GM19324 (cell line): ENCODE data around the gene ZBTB48.
"Not testable (repeated sequence)": the region's sequence is repeated elsewhere in the genome, so short reads cannot be mapped to it uniquely, and the experiment has no call there.

Source experiments
- ATAC-seq: cut with Tn5 transposase; IDR thresholded peaks from one replicate; pipeline ENCODE4 v1.9.1; 2021; ENCODE audit warnings: mild to moderate bottlenecking, moderate library complexity; ENCODE audit not compliant: unreplicated experiment, low FRiP score

Gene ZBTB48

DNA sequence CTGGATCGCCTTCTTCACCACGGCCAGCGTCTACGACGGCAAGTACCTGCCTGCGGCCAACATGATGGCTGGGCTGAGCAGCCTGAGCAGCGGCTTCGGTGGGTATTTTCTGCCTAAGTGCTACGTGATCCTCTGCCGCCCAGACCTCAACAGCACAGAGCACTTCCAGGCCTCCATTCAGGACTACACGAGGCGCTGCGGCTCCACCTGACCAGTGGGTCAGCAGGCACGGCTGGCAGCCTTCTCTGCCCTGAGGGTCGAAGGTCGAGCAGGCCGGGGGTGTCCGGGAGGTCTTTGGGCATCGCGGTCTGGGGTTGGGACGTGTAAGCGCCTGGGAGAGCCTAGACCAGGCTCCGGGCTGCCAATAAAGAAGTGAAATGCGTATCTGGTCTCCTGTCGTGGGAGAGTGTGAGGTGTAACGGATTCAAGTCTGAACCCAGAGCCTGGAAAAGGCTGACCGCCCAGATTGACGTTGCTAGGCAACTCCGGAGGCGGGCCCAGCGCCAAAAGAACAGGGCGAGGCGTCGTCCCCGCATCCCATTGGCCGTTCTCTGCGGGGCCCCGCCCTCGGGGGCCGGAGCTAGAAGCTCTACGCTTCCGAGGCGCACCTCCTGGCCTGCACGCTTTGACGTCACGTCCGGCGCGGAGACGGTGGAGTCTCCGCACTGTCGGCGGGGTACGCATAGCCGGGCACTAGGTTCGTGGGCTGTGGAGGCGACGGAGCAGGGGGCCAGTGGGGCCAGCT lies at the start of gene ZBTB48:
Gene ZBTB48 (plus strand): TSS at position 621 of the 745 bp plus-strand sequence. CDS start 616 bp downstream, outside the sequence.
- peak; percentile 95 for ATAC-seq

DNA sequence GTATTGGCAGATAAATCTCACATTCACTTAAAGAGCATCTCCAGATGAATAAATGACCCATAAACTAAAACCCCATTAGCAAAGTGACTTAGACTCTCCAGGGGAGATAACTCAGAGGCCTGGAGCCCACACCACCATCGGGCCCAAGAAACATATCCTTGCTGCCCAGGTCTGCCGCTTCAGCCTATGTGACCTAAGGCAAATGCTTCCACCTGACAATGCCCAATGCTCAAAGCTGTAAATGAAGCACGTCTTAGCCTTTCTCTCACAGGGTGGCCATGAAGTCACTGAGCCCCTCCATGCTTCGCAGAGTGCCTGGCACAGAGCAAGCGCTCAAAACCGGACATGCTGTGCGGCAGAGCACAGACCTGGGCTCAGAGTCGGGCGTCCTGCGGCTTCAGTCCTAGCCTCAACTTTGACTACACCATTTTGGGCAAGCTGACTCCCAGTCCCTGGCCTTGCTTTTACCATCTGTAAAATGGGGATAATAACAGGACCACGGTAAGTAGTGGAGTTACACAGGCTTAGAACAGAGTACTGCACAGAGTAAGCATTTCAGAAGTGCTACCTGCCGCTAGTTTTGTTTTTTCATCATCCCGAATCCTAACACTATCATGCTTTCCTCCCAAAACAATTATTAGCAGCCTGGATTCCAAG lies 49.2 kb upstream of the ZBTB48 start:
- no peak for ATAC-seq

DNA sequence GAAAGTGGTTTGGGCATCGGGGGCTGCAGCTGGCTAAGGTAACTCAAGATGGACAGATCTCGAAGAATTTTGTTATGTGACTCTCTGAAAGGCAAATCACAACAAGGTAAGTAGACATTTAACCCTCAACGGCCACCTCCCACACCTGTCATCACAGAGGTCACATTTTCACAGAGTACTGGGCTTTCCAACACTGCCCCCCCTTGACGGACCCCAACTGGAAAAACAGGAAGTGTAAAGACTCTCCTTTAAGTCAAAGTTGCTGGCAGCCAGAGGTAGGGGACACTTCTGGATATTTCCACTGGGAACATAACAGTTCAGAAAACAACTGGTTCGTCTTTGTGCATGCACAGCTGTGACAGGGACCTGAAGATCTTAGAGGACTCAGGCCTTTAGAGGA lies 47.8 kb upstream of the ZBTB48 start:
- no peak for ATAC-seq

DNA sequence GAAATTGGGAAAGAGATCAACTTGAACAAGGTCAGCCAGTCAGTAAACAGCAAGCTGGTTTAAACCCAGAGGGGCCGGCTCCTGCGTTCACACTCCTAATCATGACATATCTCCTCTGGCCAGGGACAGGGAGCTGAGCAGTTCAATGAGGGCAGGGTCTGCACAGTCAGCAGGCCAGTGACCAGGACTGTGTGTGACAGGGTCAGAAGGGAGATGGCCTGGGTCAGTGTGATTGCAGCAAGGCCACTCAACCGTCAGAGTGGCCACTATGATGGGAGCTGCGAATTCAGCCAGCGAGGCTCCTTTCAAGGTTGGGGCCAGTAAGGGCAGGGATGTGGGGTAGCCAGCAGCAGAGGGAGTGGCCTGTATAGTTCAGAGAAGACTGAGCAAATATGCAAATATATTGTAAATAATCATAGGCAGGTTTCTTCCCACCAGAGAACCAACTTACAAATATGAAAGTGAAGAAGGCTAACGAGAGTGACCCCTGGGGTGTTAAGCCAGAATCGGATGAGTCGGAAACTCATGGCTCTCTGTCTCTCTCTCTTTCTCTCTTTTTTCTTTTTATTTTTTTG lies 45.5 kb upstream of the ZBTB48 start:
- ATAC-seq: no peak

DNA sequence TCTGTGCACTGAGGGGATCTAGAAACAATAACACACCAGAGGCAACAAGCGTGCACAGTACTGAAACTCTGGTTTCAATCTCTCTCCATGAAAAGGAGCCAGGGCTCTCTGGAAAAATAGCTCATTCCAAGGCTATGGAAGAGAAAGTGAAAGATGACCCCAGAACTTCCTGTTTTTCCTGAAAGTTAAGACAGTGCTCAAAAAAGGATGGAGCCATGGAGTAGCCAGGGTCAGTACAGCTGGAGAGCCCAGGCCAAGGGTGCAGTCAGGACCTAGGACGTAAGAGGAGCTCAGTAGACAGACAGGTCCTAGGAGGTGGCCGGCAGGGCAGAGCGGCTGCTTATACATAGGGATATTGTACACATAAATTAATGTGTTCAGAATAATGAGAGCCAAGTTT lies 44.6 kb upstream of the ZBTB48 start:
- no peak for ATAC-seq

DNA sequence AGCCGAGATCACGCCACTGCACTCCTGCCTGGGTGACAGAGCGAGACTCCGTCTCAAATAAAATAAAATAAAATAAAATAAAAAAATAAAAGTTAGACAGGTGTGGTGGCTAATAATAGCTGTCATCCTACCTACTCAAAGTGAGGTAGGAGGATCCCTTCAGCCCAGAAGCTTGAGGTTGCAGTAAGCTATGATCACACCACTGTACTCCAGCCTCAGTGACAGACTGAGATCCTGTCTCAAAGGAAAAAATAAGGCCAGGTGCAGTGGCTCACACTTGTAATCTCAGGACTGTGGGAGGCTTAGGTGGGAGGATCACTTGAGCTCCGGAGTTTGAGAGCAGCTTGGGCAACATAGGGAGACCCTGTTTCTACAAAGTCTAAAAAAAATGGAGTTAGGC lies 43.5 kb upstream of the ZBTB48 start:
- no peak for ATAC-seq

DNA sequence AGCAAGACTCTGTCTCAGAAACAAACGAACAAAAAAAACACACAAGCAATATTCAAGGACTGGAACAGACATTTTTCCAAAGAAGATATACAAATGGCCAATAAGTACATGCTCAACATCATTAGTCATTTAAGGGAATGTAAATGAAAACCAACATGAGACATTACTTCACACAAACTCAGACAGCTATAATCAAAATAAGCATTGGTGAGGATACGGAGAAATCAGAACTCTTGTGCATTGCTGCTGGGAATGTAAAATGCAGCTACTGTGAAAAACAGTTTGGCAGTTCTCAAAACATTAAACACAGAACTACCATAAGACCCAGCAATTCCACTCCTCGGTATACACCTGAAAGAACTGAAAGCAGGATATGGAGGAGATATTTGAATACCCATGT lies 40.8 kb upstream of the ZBTB48 start:
- no peak for ATAC-seq

DNA sequence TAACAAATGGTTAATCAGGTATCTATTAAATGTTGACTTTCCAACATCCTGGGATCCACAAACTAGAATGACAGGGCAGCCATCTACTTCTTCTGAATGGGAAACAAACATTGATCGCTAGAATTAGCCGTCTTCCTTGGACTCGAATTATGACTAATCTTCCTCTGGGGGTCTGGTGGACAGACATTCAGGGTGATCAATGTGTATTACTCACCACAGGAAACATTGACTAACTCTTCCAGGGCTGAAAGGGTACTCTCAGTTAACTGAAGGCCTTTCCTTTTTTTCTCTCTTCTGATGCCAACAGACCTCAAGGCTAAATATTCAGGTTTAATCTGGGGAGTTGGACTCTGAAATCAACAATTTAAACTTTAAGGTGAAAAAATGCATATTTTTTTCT lies 35.0 kb upstream of the ZBTB48 start:
- no peak for ATAC-seq

DNA sequence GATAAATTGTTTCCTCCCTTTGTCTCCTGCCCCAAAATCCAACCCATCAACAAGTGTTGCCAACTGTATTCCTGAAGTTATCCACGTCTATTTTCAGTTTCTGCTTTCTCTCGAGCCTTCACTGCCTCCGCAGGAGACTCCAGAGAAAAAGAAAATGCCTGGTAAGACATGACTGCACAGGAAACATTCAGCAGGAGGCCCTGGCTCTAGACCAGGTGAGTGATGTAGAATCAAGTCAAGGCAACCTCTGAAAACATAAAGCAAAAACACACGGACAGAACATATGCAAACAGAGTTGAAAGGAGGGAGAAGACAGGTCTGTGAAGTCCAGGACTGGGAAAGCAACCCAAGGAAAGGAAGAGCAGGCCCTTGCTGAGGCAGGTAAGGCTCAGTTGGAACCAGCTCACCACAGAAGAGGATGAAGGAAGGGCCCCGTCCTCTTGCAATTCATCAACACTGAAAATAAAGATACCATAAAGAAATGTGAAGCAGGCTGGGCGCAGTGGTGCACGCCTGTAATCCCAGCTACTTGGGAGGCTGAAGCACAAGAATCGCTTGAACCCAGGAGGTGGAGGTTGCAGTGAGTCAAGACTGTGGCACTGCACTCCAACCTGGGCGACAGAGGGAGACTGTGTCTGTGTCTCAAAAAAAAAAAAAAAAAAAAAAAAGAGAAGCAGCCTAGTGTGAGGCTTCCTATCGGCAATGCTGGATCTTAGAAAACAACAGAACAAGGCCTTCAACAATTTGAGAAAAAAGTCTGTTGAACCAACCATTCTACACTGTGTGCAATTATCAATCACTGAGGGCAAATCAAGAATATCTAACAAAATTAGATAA lies 34.3 kb upstream of the ZBTB48 start:
- ATAC-seq: no peak

DNA sequence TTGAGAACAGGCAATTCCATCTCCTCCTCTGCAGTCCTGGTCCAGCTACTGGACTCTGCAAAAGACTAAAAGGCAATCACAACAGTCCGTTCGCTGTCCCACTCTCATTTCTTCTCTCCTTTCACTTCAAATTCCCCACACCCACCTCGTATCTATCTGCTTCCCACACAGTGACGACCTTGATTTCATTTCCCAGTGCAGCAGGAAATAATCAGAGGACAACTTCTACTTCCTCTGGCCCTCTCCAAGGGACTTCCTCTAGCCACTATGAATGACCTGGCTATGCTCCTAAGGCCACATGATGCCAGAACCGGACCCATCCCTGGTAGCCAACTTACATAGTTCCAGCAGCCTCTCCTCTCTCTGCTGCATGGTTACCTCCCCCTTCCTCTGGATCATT lies 33.5 kb upstream of the ZBTB48 start:
- ATAC-seq: no peak

DNA sequence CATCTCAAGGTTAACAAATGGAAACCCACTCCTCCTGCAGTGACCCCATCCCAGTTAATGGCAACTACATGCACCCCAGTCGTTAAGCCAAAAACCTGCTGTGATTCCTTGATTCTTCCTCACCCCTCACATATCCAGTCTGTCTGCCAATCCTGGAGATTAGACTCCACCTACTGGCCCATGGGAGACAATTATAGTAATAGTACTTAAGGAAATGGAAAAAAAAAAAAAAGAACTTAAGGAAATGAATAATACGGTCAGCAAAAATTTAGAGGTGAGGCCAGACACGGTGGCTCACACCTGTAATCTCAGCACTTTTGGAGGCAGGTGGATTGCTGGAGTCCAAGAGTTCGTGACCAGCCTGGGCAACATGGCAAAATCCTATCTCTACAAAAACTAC lies 32.5 kb upstream of the ZBTB48 start:
- ATAC-seq: no peak

DNA sequence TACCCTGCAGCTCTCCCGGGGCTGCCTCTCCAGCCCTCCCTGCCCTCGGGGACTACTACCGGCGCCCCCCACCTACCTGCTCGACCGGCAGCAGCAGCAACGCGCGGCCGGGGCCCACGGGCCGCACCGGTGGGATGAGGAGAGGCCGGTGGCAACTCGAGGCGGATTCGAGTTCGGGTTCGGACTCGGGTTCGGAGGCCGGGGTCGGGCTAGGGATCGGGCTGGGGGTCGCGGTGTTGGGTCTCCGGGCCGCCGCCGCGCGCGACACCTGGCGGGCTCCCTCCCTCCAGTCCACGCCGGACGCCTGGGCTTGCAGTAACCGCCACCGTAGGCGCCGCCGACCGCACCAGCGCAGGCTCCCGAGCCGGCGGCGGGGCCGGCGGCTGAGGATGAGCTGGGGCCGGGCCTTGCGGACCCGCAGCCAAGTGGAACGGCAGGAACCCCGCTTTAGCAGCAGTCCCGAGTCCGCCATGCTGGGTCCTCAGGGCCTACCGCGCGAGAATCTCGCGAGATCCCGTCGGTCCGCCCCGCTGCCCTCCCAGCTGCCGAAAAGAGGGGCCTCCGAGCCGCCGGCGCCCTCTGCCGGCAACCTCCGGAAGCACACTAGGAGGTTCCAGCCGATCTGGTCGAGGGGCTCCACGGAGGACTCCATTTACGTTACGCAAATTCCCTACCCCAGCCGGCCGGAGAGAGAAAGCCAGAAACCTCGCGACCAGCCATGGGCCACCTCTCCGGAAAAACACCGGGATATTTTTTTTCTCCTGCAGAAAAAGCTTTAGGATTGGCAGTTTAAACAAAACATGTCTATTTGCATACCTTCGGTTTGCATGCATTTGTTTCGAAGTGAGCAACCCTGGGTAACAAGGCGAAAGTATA lies 25.5 kb upstream of the ZBTB48 start, which contains the start of gene NOL9:
Gene NOL9 (minus strand): TSS at position 483 of the 876 bp plus-strand sequence. CDS start 11 bp downstream, at position 472.
- peak; percentile 88 for ATAC-seq

DNA sequence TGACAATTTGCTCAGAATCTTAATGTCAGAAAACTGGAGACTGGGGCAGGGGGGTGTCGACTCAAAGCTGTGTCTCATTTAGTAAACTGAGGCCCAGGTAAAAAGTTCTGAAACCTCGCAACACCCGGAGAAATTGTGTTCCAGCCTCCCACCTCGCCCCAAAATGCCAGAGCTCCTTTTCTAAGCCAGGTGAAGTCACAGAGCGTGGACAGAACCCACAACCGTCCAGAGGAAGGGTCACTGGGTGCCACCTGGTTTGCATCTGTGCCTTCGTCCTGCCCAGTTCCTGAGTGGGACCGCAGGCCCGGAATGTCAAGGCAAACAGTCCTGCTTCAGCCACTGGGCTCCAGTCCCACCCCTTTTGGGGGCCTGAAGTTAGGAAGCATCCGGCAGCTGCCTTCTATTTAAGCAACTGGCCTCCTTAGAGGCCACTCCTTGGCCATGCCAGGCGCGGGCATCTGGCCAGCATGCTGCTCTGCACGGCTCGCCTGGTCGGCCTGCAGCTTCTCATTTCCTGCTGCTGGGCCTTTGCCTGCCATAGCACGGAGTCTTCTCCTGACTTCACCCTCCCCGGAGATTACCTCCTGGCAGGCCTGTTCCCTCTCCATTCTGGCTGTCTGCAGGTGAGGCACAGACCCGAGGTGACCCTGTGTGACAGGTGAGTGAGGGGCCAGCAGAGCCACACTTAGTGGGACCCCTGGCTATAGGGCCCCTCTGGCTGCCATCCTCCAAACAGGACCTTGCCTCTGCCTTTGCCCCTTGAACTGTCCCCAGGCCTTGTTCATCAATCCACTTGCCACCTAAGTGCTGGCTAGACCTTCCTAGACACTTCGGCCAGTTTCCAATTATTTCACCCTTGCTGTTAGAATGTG lies 24.7 kb upstream of the ZBTB48 start, which contains the start of gene TAS1R1:
Gene TAS1R1 (plus strand): TSS at position 401 of the 872 bp plus-strand sequence. CDS start 67 bp downstream, at position 468.
- ATAC-seq: no peak

DNA sequence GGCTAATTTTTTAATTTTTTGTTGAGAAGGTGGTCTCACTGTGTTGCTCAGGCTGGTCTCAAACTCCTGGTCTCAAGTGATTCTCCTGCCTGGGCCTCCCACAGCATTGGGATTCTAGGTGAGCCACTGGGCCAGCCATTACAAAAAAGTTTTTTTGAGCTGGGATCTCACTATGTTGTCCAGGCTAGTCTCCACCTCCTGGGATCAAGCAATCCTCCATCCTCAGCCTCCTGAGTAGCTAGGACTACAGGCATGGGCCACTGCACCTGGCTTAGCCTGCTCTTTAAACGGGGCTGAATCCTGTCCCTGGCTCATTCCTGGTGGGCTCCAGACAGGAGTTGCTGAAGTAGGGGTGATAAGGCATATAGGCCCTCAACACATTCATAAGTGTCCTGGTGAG lies 22.2 kb upstream of the ZBTB48 start:
- ATAC-seq: no peak

DNA sequence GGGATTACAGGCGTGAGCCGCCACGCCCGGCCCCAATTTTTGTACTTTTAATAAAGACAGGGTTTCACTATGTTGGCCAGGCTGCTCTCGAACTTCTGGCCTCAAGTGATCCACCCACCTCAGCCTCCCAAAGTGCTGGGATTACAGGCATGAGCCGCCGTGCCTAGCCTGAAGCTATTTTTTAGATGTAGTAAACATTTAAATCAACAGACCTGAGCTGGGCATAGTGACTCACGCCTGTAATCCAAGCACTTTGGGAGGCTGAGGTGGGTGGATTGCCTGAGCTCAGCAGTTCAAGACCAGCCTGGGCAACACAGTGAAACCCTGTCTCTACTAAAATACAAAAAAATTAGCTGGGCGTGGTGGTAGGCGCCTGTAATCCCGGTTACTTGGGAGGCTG lies 20.6 kb upstream of the ZBTB48 start:
- not testable (repeated sequence) for ATAC-seq

DNA sequence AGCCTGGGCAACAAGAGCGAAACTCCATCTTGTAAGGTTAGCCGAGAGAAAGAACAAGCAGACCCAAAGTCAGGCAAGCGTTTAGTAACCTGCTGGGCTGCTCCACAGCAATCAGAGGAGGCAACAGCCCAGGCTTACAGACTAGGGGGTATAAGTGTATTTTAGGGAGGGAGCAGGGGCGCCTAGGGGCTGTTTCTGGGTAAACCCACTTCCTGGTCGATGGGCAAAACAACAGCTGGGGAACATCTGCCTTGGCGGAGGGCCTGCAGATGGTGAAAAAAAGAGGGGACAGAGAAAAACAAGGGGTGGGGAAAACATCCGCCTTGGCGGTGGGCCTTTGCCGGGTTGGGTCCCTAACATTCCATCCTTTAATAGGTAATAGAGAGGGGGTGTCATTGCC lies 19.5 kb upstream of the ZBTB48 start:
- ATAC-seq: no peak

DNA sequence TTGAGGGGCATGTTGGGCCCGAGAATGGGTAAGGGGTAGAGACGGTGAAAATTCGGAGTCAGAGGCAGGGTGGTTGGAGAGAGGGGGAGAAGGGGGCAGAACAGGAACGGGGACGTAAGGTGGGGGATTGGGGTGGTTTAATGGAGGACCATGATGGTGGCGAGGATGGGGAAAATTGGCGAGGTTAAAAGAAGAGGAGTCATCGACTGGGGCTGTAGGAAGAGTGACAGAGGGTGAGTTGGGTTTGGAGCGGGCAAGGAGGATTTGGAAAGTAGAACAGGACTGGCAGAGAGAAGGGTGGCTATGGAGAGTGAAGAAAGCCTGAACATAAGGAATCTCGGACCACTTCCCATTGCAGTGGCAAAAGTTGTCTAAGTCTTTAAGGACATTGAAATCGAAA lies 10.8 kb upstream of the ZBTB48 start:
- no peak for ATAC-seq

DNA sequence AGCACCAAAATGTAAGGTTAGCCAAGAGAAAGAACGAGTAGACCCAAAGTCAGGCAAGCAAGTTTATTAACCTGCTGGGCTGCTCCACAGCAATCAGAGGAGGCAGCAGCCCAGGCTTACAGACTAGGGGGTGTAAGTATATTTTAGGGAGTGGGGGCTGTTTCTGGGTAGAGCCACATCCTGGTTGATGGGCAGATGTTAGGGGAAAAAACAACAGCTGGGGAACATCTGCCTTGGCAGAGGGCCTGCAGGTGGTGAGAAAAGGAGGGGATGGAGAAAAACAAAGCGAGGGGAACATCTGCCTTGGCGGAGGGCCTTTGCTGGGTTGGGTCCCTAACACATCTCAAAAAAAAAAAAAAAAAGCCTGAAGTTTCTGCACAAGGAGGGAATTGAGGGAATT lies 9.7 kb upstream of the ZBTB48 start:
- ATAC-seq: no peak

DNA sequence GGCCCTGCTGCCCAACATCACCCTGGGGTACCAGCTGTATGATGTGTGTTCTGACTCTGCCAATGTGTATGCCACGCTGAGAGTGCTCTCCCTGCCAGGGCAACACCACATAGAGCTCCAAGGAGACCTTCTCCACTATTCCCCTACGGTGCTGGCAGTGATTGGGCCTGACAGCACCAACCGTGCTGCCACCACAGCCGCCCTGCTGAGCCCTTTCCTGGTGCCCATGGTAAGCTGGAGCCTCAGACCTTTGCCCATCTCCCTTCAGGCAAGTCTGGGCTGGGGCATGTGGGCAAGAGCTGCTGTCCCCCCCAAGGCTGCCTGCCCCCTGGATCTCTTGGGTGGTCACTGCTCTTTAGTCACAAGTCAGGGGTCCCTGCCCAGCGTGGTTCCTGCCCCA lies 8.8 kb upstream of the ZBTB48 start:
- ATAC-seq: no peak
